HG03095 (cell line): ENCODE results near the gene CYB5A.

ENCODE experiments used
- ATAC-seq: cut with Tn5 transposase; IDR thresholded peaks from one replicate; pipeline ENCODE4 v1.9.1; 2021; ENCODE audit warnings: moderate library complexity; ENCODE audit not compliant: unreplicated experiment

CYB5A gene

GRCh38 chr18:74219056-74219455 lies 72.7 kb downstream of the CYB5A start:
- no peak for ATAC-seq

GRCh38 chr18:74217476-74218143 lies 74.2 kb downstream of the CYB5A start:
- no peak for ATAC-seq

GRCh38 chr18:74216661-74217110 lies 75.1 kb downstream of the CYB5A start:
- no peak for ATAC-seq

- ATAC-seq: no peak
Measured at GRCh38 chr18:74215863-74216262, 75.9 kb downstream of the CYB5A start.

- no peak for ATAC-seq
Measured at GRCh38 chr18:74213429-74213828, 78.3 kb downstream of the CYB5A start.

GRCh38 chr18:74204526-74205152 lies 87.1 kb downstream of the CYB5A start:
- no peak for ATAC-seq

- no peak for ATAC-seq
Measured at GRCh38 chr18:74203811-74204210, 88.0 kb downstream of the CYB5A start.
